ENCODE data around the gene PRR12. TPM values are rescaled to one million over a fixed set of nuclear protein-coding genes. Genes with fewer than 3 reads are reported as not detected.

Gene PRR12
- polyA plus RNA-seq, 1 donor (not counting 4 experiments of a cell fraction or from before 2014, with no cell fraction given): 0.35 TPM

DNA sequence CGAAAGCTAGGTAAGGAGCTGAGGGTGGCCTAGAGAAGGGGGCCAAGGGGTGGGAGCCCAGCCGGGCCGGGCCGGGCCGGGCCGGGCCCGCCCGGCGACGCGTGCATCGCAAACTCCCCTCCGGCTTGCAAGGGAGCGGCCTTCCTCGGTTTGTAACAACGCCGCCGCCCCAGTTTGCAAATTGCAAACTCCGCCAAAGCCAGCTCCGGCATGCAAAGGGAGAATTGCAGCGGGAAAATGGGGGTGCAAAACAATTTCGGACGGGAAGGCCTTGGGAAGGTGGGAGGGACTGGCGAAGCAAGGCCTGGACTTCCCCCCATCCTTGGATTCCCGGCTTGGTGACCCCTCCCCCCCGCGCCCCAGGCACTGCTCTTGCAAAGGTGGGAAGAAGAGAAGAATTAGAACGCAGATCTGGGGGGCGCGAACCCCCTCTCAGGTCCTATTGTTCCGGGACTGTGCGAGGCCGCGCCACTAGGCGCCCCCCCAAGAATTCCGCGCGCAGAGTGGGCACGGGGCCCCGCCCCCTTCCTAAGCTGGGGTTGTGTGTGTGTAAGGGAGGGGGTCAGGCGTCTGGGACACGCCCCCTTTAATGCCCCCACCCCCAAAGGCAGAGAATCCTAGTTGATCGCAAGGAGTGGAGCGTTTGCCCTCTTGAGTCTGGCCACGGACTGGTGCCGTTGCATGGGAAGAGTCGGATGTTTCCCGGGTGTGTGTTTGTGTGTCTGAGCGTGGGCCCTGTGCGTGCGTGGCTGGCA is 926 bp downstream of the PRR12 start:
- Histone ChIP-seq H4K20me1 (ENCODE audit: control insufficient read depth, extremely low read depth, insufficient read depth, low read length) (peaks cover 2% of the 10 kb centered on the region), H3K9me3 (ENCODE audit: control insufficient read depth, low read depth, low read length) (no peaks in the 10 kb centered on the region), H3K9ac (ENCODE audit: control insufficient read depth, extremely low read depth, insufficient read depth, low read length) (peak overlapping the region; percentile 89), H3K27ac (ENCODE audit: control insufficient read depth, insufficient read depth, low read length) (peak overlapping the region; percentile 90), H3K36me3 (ENCODE audit: control insufficient read depth in 2 of 2, extremely low read depth in 1 of 2, insufficient read depth in 2 of 2, low read length in 2 of 2) (peaks cover 4 to 17% of the 10 kb centered on the region in 2 experiments), H3K27me3 (ENCODE audit: control insufficient read depth, extremely low read depth, insufficient read depth, low read length) (no peaks in the 10 kb centered on the region), H3K79me2 (ENCODE audit: control insufficient read depth, insufficient read depth, low read length) (peaks cover 20% of the 10 kb centered on the region), H3K4me2 (ENCODE audit: control insufficient read depth, extremely low read depth, insufficient read depth, low read depth, low read length) (peak overlapping the region; percentile 98), H3K9me1 (ENCODE audit: control insufficient read depth, extremely low read depth, insufficient read depth, low read length) (no peaks in the 10 kb centered on the region), H3K4me3 (ENCODE audit: control insufficient read depth in 2 of 3, extremely low read depth in 1 of 3, insufficient read depth in 2 of 3, low read depth in 1 of 3, low read length in 3 of 3) (peak overlapping the region; percentile 79 to 82 (median 81)), H3K4me1 (ENCODE audit: control insufficient read depth, extremely low read depth, insufficient read depth, low read length) (peaks cover 18% of the 10 kb centered on the region), H2AFZ (ENCODE audit: control insufficient read depth, low read length) (no peak overlapping the region)
- TF ChIP-seq CTCF (optimal IDR thresholded peaks at IDR 0.05 in 1 of 3, IDR thresholded peaks at IDR 0.05 in 1 of 3, conservative IDR thresholded peaks at IDR 0.05 in 1 of 3; ENCODE audit: extremely low read depth in 1 of 3, insufficient read depth in 2 of 3, low read length in 3 of 3): no peak
- no peak for FAIRE-seq
- DNase-seq (ENCODE audit: low read depth, low spot score): no peak
- dilution Hi-C loops (cut with MboI; ENCODE audit: extremely low pct_ligation_motif_present, low sequenced_read_pairs): no loop called here

GRCh38 chr19:49592486-49593232 is 1.7 kb downstream of the PRR12 start:
- H2AFZ ChIP-seq (ENCODE audit: control insufficient read depth, low read length): no peak overlapping the region
- peak; percentile 17 for FAIRE-seq

More at GRCh38 chr19:49592486-49593232, 1.7 kb downstream of the PRR12 start:
- H3K27ac ChIP-seq (ENCODE audit: control insufficient read depth, insufficient read depth, low read length): peak overlapping the region; percentile 90
- H3K4me2 ChIP-seq (ENCODE audit: control insufficient read depth, extremely low read depth, insufficient read depth, low read depth, low read length): peak overlapping the region; percentile 98
- peaks cover 18% of the 10 kb centered on the region for H3K4me1 ChIP-seq (ENCODE audit: control insufficient read depth, extremely low read depth, insufficient read depth, low read length)
- TF ChIP-seq CTCF (optimal IDR thresholded peaks at IDR 0.05 in 1 of 3, IDR thresholded peaks at IDR 0.05 in 1 of 3, conservative IDR thresholded peaks at IDR 0.05 in 1 of 3; ENCODE audit: extremely low read depth in 1 of 3, insufficient read depth in 2 of 3, low read length in 3 of 3): no peak
- TF ChIP-seq EZH2 (IDR thresholded peaks at IDR 0.05; ENCODE audit: low read length): no peak
- H3K9me1 ChIP-seq (ENCODE audit: control insufficient read depth, extremely low read depth, insufficient read depth, low read length): no peaks in the 10 kb centered on the region
- H4K20me1 ChIP-seq (ENCODE audit: control insufficient read depth, extremely low read depth, insufficient read depth, low read length): peaks cover 2% of the 10 kb centered on the region
- peaks cover 4 to 17% of the 10 kb centered on the region in 2 experiments for H3K36me3 ChIP-seq (ENCODE audit: control insufficient read depth in 2 of 2, extremely low read depth in 1 of 2, insufficient read depth in 2 of 2, low read length in 2 of 2)
- dilution Hi-C loops (cut with MboI; ENCODE audit: extremely low pct_ligation_motif_present, low sequenced_read_pairs): no loop called here
- no peak for DNase-seq (ENCODE audit: low read depth, low spot score)
- peak overlapping the region; percentile 89 for H3K9ac ChIP-seq (ENCODE audit: control insufficient read depth, extremely low read depth, insufficient read depth, low read length)
- H3K4me3 ChIP-seq (ENCODE audit: control insufficient read depth in 2 of 3, extremely low read depth in 1 of 3, insufficient read depth in 2 of 3, low read depth in 1 of 3, low read length in 3 of 3): peak overlapping the region; percentile 79 to 82 (median 81)
- no peaks in the 10 kb centered on the region for H3K27me3 ChIP-seq (ENCODE audit: control insufficient read depth, extremely low read depth, insufficient read depth, low read length)
- H3K79me2 ChIP-seq (ENCODE audit: control insufficient read depth, insufficient read depth, low read length): peaks cover 22% of the 10 kb centered on the region
- H3K9me3 ChIP-seq (ENCODE audit: control insufficient read depth, low read depth, low read length): no peaks in the 10 kb centered on the region

Measured in keratinocyte (primary cell).